ENCODE data around the gene UNC13B. TPM values are rescaled to one million over a fixed set of nuclear protein-coding genes. Genes with fewer than 3 reads are reported as not detected.

Gene UNC13B
- total RNA-seq, 1 experiment from 2014 or later = 17.2 TPM

DNA sequence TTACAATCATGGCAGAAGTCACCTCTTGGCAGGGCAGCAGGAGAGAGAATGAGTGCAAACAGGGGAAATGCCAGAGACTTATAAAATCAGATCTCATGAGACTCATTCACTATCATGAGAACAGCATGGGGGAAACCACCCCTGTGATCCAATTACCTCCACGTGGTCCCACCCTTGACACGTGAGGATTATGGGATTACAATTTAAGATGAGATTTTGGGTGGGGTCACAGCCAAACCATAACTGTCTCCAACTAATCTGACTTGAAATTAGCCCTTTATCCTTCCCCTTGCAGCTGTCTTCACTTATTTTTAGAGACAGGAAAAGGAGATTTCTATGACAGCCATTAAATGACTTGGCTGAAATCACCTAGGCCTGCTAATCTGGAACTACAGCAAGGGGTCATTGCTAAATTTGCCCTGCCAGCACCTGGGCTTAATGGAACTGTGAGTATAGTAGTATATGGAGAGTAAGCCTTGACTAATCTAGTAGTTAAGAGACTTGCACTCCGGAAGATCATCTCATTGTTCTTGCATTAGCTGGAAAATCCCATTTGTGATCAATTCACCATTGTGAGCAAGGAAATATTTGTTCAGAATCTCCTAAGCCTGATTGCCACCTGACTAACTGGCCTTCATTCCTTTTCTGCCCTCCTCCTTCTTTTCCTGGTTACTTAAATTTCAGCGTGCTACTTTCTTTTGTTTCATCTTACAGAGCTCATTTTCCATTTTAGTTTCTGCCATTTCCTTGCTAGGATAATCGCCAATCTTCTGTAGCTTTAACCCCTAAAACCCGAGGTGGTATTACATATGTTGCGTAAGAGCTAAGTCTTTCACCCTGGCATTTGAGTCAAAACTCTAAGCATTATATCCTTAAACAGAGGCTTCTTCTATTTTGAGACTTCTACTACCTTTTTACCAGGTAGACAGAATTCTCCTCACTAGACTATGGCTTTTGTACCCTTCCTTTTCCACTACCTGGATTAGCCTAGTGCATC, 262.8 kb downstream of the UNC13B start:
- DNase-seq (ENCODE audit: low read depth) = no peak

DNA sequence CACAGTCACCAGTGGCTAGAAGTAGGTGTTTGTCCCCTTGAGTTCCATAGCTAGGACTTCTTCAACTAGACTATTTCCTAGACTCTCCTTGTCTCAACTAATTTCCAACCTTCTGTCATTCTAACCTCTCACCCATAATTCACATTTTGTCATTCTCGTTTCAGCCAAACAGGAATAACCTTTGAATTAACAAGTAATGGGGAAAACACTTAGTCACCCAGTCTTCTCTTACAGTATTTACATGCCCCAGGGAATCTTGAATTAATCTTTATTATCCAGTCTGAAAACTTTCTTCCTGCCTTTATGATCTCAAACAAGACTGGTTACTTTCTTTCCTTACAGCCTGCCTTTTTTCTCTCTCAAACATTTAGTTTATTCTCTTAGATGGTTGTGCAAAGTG, 264.8 kb downstream of the UNC13B start:
- no peak for DNase-seq (ENCODE audit: low read depth)

DNA sequence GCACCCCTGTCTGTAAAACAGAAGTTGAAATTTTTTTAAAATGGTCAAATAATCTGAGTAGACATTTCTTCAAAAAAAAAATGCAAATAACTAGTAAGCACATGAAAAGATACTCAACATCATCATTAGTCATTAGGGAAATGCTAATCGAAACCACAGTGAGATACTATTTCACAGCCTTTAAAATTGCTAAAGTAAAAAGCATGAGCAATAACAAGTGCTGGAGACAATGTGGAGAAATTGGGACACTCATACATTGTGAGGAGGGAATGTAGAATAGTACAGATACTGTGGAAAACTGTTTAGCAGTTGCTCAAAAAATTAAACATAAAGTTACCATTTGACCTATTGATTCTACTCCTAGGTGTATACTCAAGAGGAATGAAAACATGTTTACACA, 269.7 kb downstream of the UNC13B start:
- no peak for DNase-seq (ENCODE audit: low read depth)

DNA sequence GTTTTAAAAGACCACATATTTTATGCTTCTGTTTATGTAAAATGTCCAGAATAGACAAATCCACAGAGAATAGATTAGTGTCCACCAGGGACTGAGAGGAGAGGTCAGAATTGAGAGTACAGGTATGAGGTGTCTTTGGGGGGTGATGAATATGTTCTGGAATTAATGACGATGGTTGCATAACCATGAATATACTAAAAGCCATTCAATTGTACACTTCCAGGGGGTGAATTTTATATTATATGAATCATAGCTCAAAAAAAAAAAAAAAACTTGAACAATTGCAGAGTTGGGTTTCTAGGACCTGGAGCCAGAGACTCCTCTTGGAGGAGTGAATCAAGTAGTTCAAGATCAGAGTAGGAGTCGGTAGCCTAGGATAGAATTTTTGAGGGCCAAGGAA, 270.3 kb downstream of the UNC13B start:
- DNase-seq (ENCODE audit: low read depth) = no peak

DNA sequence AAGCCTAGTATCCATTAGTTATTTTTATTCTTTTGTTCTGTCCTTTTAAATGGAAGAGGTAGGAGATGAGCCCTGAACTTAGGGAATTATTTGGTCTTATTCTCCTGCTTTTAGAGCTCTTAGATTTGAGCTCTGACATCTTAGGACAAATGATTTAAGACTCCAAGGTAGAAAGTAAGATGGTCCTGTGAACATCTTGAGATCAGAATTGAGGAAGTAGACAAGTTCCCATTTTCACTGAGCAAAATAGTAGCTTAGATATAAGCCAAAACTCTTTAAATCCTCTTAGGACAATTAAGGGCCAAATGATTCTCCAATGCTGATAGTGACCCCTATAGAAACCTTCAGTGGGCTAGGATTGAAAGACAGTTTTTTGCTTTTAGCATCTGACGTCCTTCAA, 275.1 kb downstream of the UNC13B start:
- no peak for DNase-seq (ENCODE audit: low read depth)

DNA sequence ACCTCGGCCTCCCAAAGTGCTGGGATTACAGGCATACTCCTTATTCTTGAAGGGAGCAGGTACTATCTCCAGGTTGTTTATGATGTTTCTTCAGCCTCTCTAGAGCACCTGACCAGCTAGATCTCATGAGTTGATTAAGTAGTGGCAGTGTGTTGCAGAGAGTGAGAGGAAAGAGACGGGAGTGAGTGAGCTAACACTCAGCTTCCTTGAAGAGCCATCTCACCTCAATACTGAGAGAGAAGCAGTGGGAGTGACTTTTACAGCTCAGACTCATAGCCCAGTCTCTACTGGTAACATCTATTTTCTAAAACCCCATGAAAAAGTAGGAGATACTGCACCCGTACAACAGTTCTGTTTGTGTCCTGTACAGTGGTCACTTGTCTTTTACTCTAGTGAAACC, 284.2 kb downstream of the UNC13B start:
- no peak for DNase-seq (ENCODE audit: low read depth)

DNA sequence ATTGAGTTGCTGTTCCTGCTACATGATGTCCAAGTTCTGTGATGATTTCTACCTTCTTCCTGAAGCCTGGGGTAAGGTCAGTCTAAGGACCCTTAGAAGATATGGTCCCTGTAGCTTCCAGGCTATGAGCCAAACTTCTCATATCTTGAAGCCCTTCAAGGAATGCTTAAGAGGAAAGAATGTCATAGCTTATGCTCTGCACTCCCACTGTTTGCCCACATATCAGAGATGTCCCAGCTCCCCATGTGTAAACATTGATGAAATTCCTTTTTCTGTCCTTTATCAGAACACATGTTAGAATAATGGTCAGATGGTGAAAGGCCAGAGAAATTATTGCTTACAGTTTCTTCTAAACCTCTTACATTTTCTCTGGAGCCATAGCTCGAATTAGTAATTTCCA, 286.7 kb downstream of the UNC13B start:
- DNase-seq (ENCODE audit: low read depth) = no peak

DNA sequence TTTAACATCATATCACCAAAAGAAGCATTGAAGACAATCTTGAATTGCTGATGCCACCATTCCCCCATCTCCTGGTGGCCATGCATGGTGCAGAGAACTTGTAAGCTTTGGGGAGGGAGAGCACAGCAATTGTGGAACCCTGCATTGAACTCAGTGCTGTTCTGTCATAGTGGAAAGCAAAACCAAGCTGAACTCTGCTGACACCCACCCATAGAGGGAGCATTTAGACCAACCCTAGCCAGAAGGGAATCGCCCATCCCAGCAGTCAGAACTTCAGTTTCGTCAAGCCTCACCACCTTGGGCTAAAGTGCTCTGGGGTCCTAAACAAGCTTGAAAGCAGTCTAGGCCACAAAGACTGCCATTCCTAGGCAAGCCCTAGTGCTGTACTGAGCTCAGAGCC, 290.7 kb downstream of the UNC13B start:
- no peak for DNase-seq (ENCODE audit: low read depth)

DNA sequence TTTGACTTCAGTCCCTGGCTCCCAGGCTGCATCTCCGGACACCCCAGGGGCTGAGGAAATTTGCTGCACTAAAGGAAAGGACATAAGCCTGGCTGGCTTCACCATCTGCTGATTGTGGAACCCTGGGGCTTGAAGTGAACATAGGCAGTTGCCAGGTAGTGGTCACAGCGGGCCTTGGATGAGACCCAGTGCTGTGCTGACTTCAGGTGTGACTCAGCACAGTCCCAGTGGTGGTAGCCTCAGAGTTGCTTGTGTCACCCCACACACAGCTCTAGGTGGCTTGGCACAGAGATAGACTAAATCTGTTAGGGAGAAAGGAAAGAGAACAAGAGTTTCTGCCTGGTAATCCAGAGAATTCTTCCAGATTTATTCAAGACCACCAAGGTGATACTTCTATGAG, 292.0 kb downstream of the UNC13B start:
- DNase-seq (ENCODE audit: low read depth) = peak; percentile 12

Other genes with a start within 250 kb of the UNC13B start
- 0.11 TPM in 1 of 2 replicates, not detected in the other for gene PHF24, start 203.7 kb upstream of the UNC13B start, total RNA-seq (2014; rRNA removed; shearing (Covaris generic))
- gene DNAJB5, start 172.3 kb upstream of the UNC13B start, total RNA-seq (2014; rRNA removed; shearing (Covaris generic)) = 6.6 and 12.6 TPM in 2 replicates
- 569 and 580 TPM in 2 replicates for gene VCP, start 89.4 kb upstream of the UNC13B start, total RNA-seq (2014; rRNA removed; shearing (Covaris generic))
- gene FANCG, start 82.1 kb upstream of the UNC13B start, total RNA-seq (2014; rRNA removed; shearing (Covaris generic)) = 43.0 and 48.1 TPM in 2 replicates
- gene PIGO, start 65.4 kb upstream of the UNC13B start, total RNA-seq (2014; rRNA removed; shearing (Covaris generic)) = 18.9 and 22.2 TPM in 2 replicates
- 222 and 248 TPM in 2 replicates for gene STOML2, start 58.9 kb upstream of the UNC13B start, total RNA-seq (2014; rRNA removed; shearing (Covaris generic))
- 1.9 and 4.7 TPM in 2 replicates for gene ATOSB, start 46.1 kb upstream of the UNC13B start, total RNA-seq (2014; rRNA removed; shearing (Covaris generic))